ENCODE measurements around the gene ASRGL1. TPM values are rescaled to one million over a fixed set of nuclear protein-coding genes. Genes with fewer than 3 reads are reported as not detected.

The ASRGL1 gene
- total and polyA plus RNA-seq, 8 donors, result 1.9 to 26.6 (median 3.3) TPM

DNA sequence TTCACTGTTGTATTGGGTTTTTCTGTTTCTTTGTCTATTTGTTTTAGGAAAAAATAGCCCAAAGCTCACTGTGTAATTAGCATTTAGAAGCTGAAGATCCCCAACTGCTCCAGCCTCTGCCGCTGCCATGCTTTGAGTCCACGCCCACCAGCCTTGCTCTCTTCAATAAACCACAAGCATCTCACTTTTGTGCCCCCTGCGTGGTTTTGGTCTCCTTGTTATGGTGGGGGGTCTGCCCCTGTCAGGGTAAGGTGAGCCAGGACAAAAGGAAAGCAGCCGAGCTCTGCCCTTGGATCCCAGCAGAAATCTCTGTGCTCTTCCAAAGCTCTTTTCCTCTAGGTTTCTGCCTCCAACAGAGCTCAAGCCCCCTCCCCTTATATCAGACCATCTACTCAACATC, 85.8 kb downstream of the ASRGL1 start:
- intact Hi-C loops (cut with DNase I), result loop anchor here in 1 of 2 donors (5.0 kb wide), 1 partner anchor 119 kb away; no protein-coding TSS in a partner anchor
- Histone ChIP-seq H3K9me3 (no peaks in the 10 kb centered on the region), H3K36me3 (no peaks in the 10 kb centered on the region), H3K27me3 (no peaks in the 10 kb centered on the region), H3K4me1 (peaks cover 6 to 32% of the 10 kb centered on the region in 2 donors), H3K4me3 (no peak overlapping the region), H3K27ac (no peak overlapping the region)
- no peak for DNase-seq
- no peak for ATAC-seq
- TF ChIP-seq, protein P1, sequence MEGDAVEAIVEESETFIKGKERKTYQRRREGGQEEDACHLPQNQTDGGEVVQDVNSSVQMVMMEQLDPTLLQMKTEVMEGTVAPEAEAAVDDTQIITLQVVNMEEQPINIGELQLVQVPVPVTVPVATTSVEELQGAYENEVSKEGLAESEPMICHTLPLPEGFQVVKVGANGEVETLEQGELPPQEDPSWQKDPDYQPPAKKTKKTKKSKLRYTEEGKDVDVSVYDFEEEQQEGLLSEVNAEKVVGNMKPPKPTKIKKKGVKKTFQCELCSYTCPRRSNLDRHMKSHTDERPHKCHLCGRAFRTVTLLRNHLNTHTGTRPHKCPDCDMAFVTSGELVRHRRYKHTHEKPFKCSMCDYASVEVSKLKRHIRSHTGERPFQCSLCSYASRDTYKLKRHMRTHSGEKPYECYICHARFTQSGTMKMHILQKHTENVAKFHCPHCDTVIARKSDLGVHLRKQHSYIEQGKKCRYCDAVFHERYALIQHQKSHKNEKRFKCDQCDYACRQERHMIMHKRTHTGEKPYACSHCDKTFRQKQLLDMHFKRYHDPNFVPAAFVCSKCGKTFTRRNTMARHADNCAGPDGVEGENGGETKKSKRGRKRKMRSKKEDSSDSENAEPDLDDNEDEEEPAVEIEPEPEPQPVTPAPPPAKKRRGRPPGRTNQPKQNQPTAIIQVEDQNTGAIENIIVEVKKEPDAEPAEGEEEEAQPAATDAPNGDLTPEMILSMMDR (IDR thresholded peaks at IDR 0.05), result no peak

DNA sequence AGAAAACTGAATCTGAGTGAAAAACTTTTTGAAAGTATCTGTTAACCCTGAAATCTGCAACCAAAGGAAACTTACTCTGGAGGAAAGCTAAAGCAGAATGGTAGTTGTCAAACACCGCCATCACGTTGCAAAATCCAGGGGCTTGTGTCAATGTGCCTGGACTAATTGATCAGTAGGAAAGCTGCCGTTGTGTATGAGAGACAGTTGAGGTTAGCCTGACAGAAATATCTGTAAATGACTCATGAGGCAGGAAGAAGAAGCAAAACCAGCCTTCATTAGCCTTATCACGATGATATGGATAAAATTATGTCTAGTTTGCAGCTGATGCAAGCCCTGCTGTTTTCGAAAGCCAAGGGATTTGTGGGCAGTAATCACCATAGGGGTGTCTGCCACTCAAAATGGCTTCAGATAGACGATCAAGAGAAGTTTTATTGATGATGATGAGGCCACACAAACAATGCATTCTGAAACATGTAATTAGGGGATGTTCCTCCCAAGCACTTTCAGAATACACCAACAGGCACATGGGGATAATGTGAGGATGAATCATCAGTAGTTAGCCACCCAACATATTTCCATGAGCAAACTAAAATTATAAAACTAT, 90.5 kb downstream of the ASRGL1 start:
- TF ChIP-seq, protein P1 (IDR thresholded peaks at IDR 0.05), result no peak
- no peak overlapping the region for H3K4me3 ChIP-seq
- H3K4me1 ChIP-seq, result peaks cover 2 to 64% of the 10 kb centered on the region in 2 donors
- no peaks in the 10 kb centered on the region for H3K36me3 ChIP-seq
- intact Hi-C loops (cut with DNase I), result no loop called here
- no peaks in the 10 kb centered on the region for H3K9me3 ChIP-seq
- H3K27ac ChIP-seq, result peak overlapping the region; percentile 65 to 73
- peak; percentile 33 for ATAC-seq
- no peak for DNase-seq
- H3K27me3 ChIP-seq, result no peaks in the 10 kb centered on the region

DNA sequence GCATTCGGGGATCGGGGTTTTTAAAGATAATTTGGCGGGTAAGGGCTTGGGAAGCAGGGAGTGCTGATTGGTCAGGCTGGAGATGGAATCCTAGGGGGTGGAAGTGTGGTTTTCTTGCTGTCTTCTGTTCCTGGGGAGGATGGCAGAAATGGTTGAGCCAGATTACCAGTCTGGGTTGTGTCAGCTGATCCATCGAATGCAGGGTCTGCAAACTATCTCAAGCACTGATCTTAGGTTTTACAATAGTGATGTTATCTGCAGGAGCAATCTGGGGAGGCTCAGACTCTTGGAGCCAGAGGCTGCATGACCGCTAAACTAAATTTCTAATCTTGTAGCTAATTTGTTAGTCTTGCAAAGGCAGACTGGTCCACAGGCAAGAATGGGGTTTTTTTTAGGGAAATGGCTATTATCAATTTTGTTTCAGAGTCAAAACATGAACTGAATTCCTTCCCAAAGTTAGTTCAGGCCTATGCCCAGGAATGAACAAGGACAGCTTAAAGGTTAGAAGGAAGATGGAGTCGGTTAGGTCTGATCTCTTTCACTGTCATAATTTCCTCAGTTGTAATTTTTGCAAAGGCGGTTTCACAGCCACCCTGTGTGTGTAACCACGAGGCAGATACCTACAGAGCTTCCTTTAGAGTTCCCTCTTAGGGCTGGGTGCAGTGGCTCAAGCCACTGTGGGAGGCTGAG, 91.8 kb downstream of the ASRGL1 start:
- TF ChIP-seq, protein P1 (IDR thresholded peaks at IDR 0.05), result no peak
- no peaks in the 10 kb centered on the region for H3K9me3 ChIP-seq
- intact Hi-C loops (cut with DNase I), result no loop called here
- H3K27ac ChIP-seq, result peak overlapping the region in 1 of 2 donors; percentile 73
- no peaks in the 10 kb centered on the region for H3K36me3 ChIP-seq
- peaks cover 2 to 77% of the 10 kb centered on the region in 2 donors for H3K4me1 ChIP-seq
- no peak overlapping the region for H3K4me3 ChIP-seq
- H3K27me3 ChIP-seq, result no peaks in the 10 kb centered on the region
- DNase-seq, result no peak
- ATAC-seq, result no peak

DNA sequence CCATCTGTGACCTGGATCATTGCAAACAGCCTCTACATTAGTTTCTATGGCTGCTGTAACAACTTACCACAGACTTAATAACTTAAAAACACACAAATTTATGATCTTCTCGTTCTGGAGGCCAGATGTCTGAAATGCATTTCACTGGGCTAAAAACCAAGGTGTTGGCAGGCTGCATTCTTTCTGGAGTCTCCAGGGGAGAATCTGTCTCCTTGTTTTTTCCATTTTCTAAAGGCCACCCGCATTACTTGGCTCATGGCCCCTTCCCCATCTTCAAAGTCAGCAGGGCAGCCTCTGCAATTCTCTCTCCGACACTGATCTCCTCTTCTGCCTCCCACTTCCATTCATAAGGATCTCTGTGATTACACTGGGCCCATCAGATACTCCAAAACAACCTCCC, 93.2 kb downstream of the ASRGL1 start:
- H3K27me3 ChIP-seq, result no peaks in the 10 kb centered on the region
- peaks cover 2 to 70% of the 10 kb centered on the region in 2 donors for H3K4me1 ChIP-seq
- H3K9me3 ChIP-seq, result no peaks in the 10 kb centered on the region
- H3K36me3 ChIP-seq, result no peaks in the 10 kb centered on the region
- intact Hi-C loops (cut with DNase I), result no loop called here
- no peak overlapping the region for H3K27ac ChIP-seq
- H3K4me3 ChIP-seq, result no peak overlapping the region
- ATAC-seq (no peak), DNase-seq (no peak)
- TF ChIP-seq, protein P1 (IDR thresholded peaks at IDR 0.05), result no peak

DNA sequence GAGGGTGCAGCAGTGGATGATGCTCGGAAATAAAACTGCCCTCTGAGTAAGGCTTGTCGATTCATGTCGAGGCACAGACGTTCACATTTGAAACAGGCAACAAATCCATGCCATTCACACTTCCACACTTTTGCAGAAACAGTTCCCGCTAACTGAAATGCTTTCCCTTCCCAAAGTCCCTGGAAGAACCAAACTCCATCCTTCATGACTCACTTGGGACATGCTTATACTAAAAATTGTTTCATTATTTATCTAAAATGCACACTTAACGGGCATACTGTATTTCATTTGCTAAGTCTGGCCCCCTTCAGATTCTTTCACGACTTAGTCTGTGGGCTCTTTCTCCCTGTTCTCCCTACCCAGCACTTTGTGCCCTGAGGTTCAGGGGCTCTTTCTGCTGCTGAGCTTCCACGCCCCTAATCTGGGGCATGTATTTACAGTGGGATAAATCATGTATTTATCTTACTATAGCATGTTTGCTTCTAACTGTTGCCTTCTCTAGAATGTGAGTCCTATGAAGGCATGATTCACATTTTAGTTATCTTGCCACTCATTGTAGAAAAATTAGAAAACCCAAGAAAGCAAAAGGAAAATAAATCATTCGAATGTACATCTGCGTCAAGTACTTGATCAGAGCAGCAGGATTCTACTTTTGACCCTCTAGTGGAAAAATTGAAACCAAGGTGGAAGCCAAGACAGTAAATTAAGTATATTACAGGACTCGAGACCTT, 94.1 kb downstream of the ASRGL1 start:
- Histone ChIP-seq H3K36me3 (no peaks in the 10 kb centered on the region), H3K9me3 (no peaks in the 10 kb centered on the region), H3K27me3 (no peaks in the 10 kb centered on the region), H3K27ac (no peak overlapping the region), H3K4me3 (no peak overlapping the region), H3K4me1 (peaks cover 2 to 75% of the 10 kb centered on the region in 2 donors)
- ATAC-seq (no peak), DNase-seq (no peak)
- intact Hi-C loops (cut with DNase I), result no loop called here
- TF ChIP-seq, protein P1 (IDR thresholded peaks at IDR 0.05), result no peak

All from left lung (tissue), 10 donors.